ENCODE measurements around the gene KIRREL2.
"Not testable (repeated sequence)": the region's sequence is repeated elsewhere in the genome, so short reads cannot be mapped to it uniquely, and the experiment has no call there.

The KIRREL2 gene

DNA sequence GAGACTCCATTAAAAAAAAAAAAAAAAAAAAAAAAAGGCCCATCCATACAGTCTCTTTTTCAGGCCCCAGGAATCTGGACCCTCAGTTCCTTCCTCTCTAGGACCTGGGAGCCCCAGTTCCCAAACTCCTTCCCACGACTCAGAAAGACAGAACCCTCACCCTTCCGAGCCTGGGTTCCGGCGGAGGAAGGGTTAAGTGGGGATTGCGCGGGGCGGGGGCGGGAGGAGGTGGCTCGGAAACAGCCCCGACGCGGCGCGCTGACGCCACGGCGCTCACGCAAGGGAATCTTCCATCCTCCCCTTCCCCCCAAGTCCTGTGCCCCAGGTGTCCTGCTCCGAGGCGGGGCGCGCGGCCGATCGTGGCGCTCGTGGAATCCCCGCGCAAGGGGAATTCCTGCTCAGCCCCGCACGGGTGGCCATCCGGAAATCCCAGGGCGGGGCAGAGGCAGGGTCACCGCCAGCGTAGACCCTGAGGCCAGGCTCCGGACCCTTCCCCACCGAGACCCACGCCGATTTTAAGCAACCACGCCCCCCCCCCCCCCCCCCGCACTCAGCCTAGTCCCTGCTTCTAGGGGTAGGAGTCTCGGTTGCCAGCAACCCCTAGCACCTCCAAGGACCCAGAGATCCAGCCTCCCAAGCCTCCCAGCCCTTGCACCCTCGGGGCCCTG lies 43.0 kb downstream of the KIRREL2 start:
- DNase-seq, result peak; percentile 81

DNA sequence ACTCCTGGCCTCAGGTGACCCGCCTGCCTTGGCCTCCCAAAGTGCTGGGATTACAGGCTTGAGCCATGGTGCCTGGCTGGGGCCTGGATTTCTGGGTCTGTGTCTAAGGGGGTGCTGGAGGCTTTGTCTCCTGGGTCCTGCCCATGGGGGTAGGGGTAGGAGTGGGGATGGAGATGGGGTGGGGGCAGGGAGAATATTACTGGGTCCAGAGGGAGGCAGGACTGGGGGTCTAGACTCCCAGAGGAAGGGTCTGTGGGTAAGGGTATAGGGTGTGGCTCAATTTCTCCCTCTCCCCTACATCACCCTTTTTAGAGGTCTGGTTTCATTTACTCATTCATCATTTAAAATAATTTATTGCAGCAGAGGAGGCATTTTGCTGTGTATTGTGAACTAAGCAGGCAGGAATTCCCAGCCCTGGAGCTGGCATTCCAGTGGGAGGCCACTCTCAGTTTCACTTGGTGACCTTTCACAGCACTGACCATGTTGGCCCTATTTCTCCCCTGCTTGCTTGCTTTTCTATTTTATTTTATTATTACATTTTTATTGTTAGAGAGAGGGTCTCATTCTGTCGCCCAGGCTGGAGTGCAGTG lies 44.4 kb downstream of the KIRREL2 start:
- no peak for DNase-seq

DNA sequence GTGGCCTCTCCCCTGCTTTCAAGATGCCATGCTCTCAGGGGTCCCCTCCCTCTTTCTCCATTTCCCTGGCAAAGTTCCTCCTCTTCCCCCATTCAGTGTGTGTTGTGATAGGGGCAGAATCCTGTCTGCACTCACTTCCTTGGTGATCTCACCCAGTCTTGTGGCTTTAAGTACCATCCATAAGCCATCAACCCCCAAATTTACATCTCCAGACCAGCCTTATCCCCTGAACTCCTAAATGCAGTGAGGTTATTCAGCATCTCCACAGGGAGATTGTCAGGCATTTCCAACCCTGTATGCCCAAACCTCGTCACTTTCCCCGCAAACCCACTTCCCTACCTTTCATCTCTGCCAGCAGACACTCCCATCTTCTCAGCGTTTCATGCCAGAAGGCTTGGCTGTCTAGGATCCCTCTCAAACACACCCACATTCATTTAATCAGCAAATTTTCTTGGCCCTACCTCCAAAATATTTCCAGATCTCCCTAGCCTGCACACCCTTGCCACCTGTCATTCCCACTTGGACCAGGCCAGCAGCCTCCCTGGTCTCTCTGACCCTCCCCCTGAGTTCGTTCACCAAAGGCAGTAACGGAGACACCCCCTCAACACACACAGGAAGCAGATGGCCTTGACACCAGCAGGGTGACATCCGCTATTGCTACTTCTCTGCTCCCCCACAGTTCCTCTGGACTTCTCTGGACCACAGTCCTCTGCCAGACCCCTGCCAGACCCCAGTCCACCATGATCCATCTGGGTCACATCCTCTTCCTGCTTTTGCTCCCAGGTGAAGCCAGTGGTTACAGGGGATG lies 45.3 kb downstream of the KIRREL2 start, which contains the start of gene HCST:
TSS of gene HCST (plus strand) at position 676 of the 808 bp plus-strand sequence. CDS start at position 741, 65 bp downstream.
- peak; percentile 43 for DNase-seq

DNA sequence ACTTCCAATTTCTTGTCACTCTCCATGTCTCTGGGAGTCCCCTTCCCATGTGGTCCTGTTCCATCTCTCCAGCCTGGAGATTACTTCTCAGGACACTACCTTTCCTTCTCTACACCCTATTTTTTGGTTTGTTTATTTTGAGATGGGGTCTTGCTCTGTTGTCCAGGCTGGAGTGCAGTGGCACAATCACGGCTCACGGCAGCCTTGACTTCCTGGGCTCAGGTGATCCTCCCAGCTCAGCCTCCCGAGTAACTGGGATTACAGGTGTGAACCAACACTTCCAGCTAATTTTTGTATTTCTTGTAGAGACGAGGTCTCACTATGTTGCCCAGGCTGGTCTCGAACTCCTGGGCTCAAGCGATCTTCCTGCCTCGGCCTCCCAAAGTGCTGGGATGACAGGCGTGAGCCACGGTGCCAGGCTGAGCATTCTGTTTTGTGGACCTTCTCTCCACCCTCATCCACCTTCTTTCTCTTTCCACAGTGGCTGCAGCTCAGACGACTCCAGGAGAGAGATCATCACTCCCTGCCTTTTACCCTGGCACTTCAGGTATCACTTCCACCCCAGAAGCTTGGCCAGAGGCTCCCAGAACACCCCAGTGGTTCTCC lies 46.3 kb downstream of the KIRREL2 start:
- no peak for DNase-seq

DNA sequence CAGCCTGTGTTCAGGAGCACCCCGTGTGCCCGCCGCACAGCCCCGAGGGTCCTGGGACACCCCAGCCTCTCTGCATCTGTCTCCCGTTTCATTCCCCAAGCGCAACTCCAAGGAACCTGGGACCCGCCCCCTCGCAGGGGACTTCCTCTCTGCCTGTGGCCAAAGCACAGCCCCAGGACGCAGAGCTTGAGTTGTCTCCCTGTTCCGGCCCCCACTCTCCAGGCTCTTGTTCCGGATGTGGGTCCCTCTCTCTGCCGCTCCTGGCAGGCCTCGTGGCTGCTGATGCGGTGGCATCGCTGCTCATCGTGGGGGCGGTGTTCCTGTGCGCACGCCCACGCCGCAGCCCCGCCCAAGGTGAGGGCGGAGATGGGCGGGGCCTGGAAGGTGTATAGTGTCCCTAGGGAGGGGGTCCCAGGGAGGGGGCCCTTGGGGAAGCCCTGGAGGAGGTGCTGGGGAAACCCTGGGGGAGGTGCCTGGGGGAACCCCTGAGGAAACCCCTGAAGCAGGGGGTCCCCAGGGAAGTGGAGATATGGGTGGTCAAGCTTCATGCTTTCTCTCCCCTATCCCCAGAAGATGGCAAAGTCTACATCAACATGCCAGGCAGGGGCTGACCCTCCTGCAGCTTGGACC lies 47.0 kb downstream of the KIRREL2 start:
- peak; percentile 91 for DNase-seq

DNA sequence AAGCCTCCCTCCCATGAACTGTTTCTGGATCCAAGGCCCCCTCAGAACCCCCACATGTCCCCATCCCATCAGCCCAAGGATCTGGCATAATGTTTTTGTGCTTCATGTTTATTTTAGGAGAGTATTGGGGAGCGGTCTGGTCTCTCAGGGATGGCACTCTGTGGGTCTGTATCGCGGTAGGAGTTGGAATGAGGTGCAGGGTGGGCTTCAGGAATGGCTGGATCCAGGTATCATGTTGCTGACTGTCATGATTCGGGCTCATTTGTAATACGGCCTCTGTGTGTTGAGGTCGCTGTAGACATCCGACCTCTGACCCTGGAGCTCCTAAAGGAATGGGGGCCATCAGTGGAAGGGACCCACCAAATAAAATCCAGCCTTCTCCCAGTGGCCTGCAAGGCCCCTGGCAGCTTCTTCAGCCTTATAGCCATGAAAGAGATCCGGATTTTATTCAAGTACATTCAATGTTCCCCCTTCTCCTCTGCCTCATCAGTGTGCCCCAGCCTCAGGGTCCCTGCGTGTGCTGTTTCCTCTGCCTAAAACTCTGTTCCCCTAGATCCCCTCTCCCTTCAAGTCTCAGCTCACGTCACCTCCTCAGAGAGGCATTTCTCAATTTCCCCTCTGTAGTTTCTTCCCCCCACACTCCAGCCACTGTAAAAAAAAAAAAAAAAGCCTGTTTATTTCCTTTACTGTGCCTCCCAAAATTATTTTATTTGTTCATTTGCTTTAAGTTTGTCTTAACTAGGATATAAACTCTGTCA lies 47.8 kb downstream of the KIRREL2 start:
- no peak for DNase-seq

DNA sequence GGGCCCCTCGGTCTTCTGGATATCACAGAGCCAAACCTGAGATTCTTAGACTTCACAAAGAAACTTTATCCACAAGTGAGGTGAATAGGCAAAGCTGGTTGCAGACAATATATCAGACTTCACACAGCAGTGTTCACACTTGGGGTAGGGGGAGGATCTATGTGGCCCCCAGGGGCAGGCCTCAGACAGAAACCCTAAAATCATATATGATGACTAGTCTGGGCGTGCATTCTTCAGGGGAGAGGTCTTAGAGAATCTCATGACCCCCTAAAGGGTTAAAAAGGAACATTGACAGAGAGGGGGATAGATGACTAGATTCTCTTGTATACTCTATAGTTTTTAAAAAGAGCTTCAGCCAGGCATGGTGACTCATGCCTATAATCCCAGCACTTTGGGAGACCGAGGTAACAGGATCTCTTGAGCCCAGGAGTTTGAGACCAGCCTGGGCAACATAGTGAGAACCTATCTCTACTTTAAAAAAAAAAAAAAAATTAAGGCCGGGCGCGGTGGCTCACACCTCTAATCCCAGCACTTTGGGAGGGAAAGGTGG lies 48.5 kb downstream of the KIRREL2 start:
- DNase-seq, result no peak

DNA sequence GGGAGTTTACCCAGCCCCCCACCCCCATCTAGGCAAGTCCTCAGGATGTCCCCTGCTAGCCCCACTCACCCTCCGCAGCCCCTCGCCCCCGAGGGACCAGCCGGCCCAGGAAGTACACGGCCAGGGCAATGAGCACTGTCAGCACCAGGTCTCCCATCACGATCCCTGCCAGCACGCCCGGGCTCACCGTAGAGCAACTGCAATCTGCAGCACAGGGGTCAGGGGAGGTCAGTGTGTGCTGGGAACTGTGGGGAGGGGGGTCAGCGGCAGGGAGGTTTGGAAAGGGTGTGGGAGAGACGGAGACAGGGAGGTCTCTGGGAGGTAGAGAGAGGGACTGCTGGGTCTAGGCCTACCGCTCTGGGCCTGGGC lies 50.6 kb downstream of the KIRREL2 start:
- DNase-seq, result no peak

DNA sequence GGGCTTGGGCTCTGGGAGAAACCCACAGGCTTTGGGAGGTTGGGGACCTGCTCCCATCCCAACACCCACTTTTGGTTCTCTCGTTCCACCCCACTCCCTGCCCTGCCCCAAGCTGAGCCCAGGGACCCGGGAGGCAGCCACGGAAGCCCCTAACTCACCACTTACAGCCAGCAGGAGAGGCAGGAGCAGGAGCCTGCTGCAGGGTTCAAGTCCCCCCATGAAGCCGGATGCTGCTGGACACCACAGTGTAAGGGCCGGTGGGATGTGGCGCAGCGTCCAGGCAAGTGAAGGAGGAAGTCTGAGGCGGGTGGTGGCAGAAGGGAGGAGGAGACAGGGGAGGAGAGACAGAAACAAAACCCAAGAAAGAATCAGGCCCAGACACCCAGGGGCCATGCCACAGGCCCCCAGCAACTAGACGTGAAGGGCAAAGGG lies 51.3 kb downstream of the KIRREL2 start, which contains the start of gene TYROBP:
TSS of gene TYROBP (minus strand) at position 286 of the 432 bp plus-strand sequence. CDS start at position 219, 67 bp downstream.
- DNase-seq, result no peak

DNA sequence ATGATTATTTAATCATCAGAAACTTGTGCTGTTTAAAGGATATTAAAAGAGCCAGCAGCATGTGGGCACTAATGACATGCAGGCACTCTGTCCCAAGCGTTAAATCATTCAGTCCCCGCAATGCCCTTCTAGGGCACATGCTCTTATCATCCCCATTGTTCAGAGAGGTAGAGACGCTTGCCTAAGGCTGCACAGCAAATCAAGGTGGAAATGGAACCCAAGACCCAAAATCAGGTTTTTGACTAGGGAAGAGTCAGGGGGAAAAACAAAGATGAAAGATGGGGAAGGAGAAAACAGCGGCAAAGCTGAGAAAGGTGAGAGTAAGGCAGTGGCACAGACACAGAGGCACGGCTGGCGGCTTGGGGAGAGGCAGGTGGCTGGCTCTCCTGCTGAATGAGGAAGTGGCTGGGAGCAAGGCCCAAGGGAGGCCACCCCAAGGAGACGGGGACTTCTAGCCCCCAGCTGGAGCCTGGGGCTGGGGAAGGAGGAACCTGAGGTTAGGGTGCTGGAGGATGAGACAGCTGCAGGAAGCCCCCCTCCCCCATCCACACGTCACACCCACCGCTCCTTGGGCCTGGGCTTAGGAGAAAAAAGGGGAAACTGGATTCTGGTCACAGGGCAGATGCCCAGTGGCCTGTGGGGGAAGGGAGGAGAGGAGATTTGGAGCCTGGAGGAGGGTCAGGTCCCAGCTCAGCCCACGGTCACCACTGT lies 52.4 kb downstream of the KIRREL2 start:
- DNase-seq, result no peak

DNA sequence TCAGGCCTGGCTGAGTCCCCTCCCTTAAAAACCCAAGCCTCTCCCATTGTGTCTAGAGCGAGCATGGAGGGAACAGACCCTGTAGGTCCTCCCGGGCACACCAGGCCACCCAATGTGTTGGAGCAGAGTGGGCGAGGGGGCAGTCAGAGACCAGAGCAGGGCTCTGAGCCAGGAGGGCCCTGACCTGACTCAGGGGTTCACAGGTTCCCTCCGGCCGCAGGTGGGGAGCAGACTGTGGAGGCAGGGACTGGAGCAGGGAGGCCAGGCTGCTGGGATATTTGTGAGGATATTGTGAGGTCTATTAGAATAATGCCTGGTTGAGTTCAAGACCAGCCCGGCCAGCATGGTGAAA lies 52.9 kb downstream of the KIRREL2 start:
- DNase-seq, result no peak

DNA sequence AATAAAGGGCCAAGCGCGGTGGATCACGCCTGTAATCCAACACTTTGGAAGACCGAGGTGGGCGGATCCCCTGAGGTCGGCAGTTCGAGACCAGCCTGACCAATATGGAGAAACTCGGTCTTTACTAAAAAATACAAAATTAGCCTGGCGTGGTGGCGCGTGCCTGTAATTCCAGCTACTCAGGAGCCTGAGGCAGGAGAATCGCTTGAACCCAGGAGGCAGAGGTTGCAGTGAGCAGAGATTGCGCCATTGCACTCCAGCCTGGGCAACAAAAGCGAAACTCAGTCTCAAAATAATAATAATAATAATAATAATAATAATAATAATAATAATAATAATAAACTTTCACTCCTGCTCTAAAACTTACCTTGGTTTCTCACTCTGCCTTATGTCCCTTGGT lies 53.6 kb downstream of the KIRREL2 start:
- not testable (repeated sequence) for DNase-seq

DNA sequence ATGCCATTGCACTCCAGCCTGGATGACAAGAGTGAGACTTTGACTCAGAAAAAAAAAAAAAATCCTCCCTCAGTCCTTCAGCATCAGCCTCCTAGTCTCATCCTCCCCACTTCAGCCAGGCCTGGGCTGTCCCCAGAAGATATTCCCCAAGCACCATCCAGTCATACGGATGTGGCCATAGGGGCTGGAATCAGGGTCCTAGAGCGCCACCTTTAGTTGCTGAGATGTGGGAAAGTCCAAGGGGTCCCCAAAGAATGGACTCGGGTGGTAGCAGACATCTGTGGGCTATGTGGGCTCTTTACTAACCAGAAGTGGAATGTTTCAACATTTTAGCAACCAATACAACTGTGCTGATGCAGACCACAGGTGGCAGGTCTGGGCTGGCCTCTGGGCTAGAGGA lies 54.5 kb downstream of the KIRREL2 start:
- no peak for DNase-seq

DNA sequence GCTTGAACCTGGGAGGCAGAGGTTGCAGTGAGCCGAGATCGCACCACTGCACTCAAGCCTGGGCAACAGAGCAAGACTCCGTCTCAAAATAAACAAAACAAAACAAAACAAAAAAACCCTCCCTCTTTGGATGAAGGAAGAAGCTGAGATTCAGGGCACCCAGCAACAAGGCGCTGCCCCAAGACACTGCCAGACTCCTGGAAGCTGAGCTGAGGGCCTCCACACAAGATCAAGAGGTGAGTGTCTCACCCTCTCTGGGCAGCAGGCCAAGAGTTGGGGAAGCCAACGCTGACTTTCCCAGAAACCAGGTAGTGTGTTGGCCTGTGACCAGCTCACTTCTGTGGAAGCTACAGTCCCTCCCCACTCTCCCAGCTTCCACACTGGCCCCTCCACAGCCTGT lies 55.1 kb downstream of the KIRREL2 start:
- DNase-seq, result no peak

DNA sequence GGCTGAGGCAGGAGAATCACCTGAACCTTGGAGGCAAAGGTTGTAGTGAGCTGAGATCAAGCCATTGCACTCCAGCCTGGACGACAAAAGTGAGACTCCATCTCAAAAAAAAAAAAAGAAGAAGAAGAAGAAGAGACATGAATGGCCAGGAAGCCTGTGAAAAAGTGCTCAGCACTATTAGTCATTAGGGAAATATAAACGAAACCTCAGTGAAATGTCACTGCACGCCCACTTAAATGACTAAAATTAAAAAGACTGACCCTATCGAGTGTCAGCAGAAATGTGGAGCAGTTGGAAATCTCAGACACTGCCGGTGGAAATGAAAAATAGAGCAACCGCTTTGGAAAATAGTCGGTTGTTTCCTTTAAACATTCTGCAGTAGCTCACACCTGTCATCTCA lies 56.9 kb downstream of the KIRREL2 start:
- no peak for DNase-seq

DNA sequence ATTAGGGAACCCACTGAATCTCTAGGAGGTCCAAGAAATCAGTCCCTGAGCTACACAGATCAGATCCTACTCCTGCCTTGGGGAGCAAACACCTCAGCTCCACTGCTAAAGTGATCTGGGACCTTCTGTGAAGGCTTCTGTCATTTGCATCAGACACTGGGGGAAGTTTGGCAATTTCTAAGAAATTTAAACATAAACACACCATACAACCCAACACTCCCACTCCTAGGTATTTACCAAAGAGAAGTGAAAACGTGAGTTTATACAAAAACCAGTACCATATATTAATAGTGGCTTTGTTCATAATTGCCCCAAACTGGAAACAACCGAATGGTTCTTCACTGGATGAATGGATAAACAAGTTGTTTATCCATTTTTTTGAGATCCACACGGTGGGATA lies 58.7 kb downstream of the KIRREL2 start:
- no peak for DNase-seq

Data from activated gamma-delta T cell treated with Interleukin-2 at 50 U/mL for 16 hours (primary cell).